HUES64 (cell line): ENCODE results near the gene KAZN.

Source experiments
- H3K27ac ChIP-seq: 2 replicates; pipeline ENCODE4 v1.7.0; 2013; ENCODE audit warnings: low read depth, low read length, inconsistent platforms
- H3K27me3 ChIP-seq: 2 replicates; pipeline ENCODE4 v1.6.1; 2013; ENCODE audit warnings: mild to moderate bottlenecking, low read length; ENCODE audit not compliant: insufficient read depth
- H3K36me3 ChIP-seq: 2 replicates; pipeline ENCODE4 v1.6.1; 2013; ENCODE audit warnings: mild to moderate bottlenecking, low read length; ENCODE audit not compliant: insufficient read depth
- H3K4me1 ChIP-seq: 2 replicates; pipeline ENCODE4 v1.6.1; 2013; ENCODE audit warnings: mild to moderate bottlenecking, low read length, moderate library complexity; ENCODE audit not compliant: insufficient read depth
- H3K4me3 ChIP-seq: 2 replicates; pipeline ENCODE4 v1.5.1; 2013; ENCODE audit warnings: mild to moderate bottlenecking, low read length, moderate library complexity
- H3K9ac ChIP-seq: 2 replicates; pipeline ENCODE4 v1.6.1; 2013; ENCODE audit warnings: mild to moderate bottlenecking, low read depth, low read length
- H3K9me3 ChIP-seq: 2 replicates; pipeline ENCODE4 v1.6.1; 2013; ENCODE audit warnings: low read depth, low read length; ENCODE audit not compliant: insufficient read depth
- WGBS: fragments of 150-250, 120-280 bp; methylation state at CpG from one replicate; pipeline ENCODE4 v1.1.7; 2013; ENCODE audit warnings: missing lambda C conversion rate; 5-methylcytosine and 5-hydroxymethylcytosine counted together

KAZN gene

DNA sequence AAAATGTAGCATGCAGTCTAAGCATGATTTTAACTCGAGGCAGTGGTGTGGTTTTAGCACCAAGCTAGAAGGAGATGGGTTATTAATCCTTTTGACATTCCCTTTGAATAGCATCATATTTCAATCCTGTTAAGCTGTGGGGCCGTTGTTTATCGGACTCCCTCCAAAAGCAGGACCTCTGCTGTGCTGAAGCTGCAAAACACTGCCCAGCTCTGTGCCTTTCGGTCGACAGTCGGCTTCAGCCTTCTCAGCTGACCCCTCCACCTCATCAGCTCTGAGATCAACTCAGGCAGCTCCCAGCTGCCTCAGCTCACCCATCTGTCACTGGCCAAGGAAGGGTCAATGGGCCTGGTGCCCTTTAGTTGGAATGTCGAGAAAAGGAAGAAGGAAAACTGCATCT is 95.5 kb downstream of the KAZN start:
- 93% methylated on average over 7 of the region's 7 CpGs for WGBS
- no peak overlapping the region for H3K4me3 ChIP-seq
- no peaks in the 10 kb centered on the region for H3K36me3 ChIP-seq
- no peak overlapping the region for H3K27ac ChIP-seq
- H3K27me3 ChIP-seq: no peaks in the 10 kb centered on the region
- no peaks in the 10 kb centered on the region for H3K9me3 ChIP-seq
- no peak overlapping the region for H3K9ac ChIP-seq
- peaks cover 3% of the 10 kb centered on the region; the same call in 1 of the 2 replicates for H3K4me1 ChIP-seq

DNA sequence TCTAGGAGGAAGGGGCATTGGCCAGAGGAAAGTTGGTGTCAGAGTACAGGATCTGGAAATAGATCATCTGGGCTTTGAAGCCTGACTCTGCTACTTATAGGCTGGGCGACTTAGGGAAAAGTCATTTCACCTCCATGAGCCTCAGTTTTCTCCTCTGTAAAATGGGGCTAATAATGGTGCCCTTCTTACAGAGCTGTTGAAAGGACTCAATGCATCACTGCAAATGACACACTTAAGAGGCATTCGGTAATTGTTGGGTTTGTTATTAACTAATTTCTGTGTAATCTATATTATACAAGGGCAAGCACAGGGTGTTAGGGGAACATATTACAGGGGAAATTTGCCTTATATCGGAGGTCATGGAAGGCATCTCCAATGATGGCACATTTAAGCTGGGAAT is 96.1 kb downstream of the KAZN start:
- no peak overlapping the region for H3K9ac ChIP-seq
- no peaks in the 10 kb centered on the region for H3K27me3 ChIP-seq
- no peak overlapping the region for H3K4me3 ChIP-seq
- WGBS: 94% methylated on average over 3 of the region's 3 CpGs
- no peaks in the 10 kb centered on the region for H3K36me3 ChIP-seq
- H3K27ac ChIP-seq: no peak overlapping the region
- H3K4me1 ChIP-seq: peaks cover 3% of the 10 kb centered on the region; the same call in 1 of the 2 replicates
- no peaks in the 10 kb centered on the region for H3K9me3 ChIP-seq

GRCh38 chr1:14696761-14697160 is 98.3 kb downstream of the KAZN start:
- 91% methylated on average over 4 of the region's 5 CpGs for WGBS
- no peak overlapping the region for H3K9ac ChIP-seq
- no peaks in the 10 kb centered on the region for H3K27me3 ChIP-seq
- no peaks in the 10 kb centered on the region for H3K9me3 ChIP-seq
- no peaks in the 10 kb centered on the region for H3K36me3 ChIP-seq
- H3K4me3 ChIP-seq: no peak overlapping the region
- no peaks in the 10 kb centered on the region for H3K4me1 ChIP-seq
- no peak overlapping the region for H3K27ac ChIP-seq

DNA sequence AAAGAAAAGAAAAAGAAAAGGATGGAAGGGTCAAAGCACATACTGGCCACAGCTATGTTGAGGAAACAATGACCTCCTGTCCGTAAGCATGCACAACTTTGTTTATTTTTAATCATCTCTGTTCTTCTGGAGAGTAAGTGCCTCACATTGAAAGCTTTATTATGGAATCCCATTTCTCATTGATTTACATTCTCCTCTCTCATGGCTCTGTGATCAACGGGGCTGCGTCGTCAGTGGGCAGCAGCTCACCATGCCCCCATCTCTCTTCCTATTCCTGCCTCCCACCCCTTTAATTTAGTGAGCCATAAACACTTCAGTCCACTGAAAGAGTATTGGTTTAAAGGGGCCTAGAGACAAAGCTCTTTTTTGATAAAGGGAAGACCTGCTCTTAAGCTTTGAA is 98.9 kb downstream of the KAZN start:
- Histone ChIP-seq H3K4me3 (no peak overlapping the region), H3K27me3 (no peaks in the 10 kb centered on the region), H3K9me3 (no peaks in the 10 kb centered on the region), H3K27ac (no peak overlapping the region), H3K9ac (no peak overlapping the region), H3K4me1 (no peaks in the 10 kb centered on the region), H3K36me3 (no peaks in the 10 kb centered on the region)
- 87% methylated on average over 4 of the region's 4 CpGs for WGBS

DNA sequence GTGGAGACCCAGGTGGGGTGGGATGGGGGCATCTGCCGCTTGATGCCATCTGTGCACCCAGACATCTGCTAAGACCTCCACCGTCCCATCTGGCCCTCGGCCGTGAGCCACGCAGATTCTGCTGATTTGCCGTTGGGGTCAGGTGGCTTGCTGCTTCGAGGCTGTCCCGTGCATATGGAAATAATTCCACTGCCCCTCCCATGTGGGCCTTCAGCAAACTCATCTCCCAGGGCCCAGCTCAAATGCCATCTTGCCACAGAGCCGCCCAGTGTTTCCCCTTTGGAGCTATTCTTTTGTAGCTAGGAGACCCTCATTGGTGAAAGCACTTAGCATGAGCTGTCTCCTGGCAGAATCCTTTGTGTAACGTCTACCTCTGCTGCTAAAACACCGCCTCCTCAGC is 99.8 kb downstream of the KAZN start:
- Histone ChIP-seq H3K4me1 (no peaks in the 10 kb centered on the region), H3K4me3 (no peak overlapping the region), H3K36me3 (no peaks in the 10 kb centered on the region), H3K27ac (no peak overlapping the region), H3K27me3 (no peaks in the 10 kb centered on the region), H3K9me3 (no peaks in the 10 kb centered on the region), H3K9ac (no peak overlapping the region)
- 92% methylated on average over 11 of the region's 11 CpGs for WGBS

DNA sequence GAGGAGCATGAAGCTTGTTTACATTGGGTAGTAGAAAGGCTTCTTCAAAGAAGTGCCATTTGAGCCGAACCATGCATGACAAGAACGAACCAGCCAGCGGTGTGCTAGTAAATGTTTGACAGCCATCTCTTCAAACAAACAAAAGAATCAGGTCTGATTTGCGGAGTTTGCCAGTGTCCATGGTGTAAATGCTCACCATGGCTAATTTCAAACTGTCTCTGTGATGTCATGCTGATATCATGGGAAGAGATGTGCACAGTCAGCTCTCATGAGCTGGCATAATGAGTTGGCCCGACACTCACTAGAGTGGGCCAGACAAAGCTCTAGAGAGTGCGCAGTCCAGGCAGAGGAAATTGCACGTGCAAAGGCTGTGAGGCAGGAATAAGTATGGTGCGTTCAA is 101.1 kb downstream of the KAZN start:
- WGBS: 92% methylated on average over 8 of the region's 8 CpGs
- no peak overlapping the region for H3K27ac ChIP-seq
- no peaks in the 10 kb centered on the region for H3K27me3 ChIP-seq
- H3K4me3 ChIP-seq: no peak overlapping the region
- no peaks in the 10 kb centered on the region for H3K36me3 ChIP-seq
- H3K4me1 ChIP-seq: no peaks in the 10 kb centered on the region
- no peak overlapping the region for H3K9ac ChIP-seq
- H3K9me3 ChIP-seq: no peaks in the 10 kb centered on the region

GRCh38 chr1:14704846-14705245 is 106.4 kb downstream of the KAZN start:
- no peaks in the 10 kb centered on the region for H3K27me3 ChIP-seq
- WGBS: 98% methylated on average over 1 of the region's 1 CpG
- H3K27ac ChIP-seq: no peak overlapping the region
- H3K9ac ChIP-seq: no peak overlapping the region
- H3K4me1 ChIP-seq: no peaks in the 10 kb centered on the region
- H3K36me3 ChIP-seq: no peaks in the 10 kb centered on the region
- H3K4me3 ChIP-seq: no peak overlapping the region
- H3K9me3 ChIP-seq: peaks cover 19% of the 10 kb centered on the region

DNA sequence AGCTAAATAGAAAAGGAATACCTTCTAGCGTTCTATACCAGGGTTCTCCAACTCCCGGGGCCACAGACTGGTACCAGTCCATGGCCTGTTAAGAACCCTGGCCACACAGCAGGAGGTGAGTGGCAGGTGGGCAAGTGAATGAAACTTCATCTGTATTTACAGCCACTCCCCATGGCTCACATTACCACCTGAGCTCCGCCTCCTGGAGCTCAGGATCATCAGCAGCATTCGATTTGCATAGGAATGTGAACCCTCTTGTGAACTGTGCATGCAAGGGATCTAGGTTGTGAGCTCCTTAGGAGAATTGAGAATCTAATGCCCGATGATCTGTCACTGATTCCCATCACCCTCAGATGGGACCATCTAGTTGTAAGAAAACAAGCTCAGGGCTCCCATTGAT is 107.3 kb downstream of the KAZN start:
- H3K9me3 ChIP-seq: peaks cover 19% of the 10 kb centered on the region
- 98% methylated on average over 5 of the region's 5 CpGs for WGBS

DNA sequence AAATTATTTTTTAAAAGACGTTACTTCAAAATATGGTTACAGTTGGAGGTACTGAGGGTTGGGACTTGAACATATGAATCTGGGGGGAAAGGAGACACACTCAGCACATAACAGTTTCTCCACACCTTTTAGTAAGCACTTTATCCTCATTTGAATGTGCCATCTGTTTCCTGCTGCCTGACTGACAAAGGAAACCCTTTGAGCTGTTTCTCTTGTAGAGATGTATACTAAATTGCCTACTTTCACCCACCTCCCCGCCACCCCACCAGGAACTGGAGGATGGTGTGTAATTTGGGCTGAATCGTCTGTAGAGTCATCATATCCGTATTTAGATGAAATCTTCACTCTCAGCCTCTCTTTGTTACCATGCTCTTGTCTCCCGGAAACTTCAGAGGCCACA is 108.1 kb downstream of the KAZN start:
- Histone ChIP-seq H3K9ac (no peak overlapping the region), H3K36me3 (no peaks in the 10 kb centered on the region), H3K4me3 (no peak overlapping the region), H3K27me3 (no peaks in the 10 kb centered on the region), H3K27ac (no peak overlapping the region), H3K4me1 (no peaks in the 10 kb centered on the region), H3K9me3 (peaks cover 19% of the 10 kb centered on the region)
- 76% methylated on average over 3 of the region's 5 CpGs for WGBS

More for the DNA sequence above, 107.3 kb downstream of the KAZN start:
- no peaks in the 10 kb centered on the region for H3K27me3 ChIP-seq
- H3K36me3 ChIP-seq: no peaks in the 10 kb centered on the region
- H3K27ac ChIP-seq: no peak overlapping the region
- no peak overlapping the region for H3K4me3 ChIP-seq
- no peaks in the 10 kb centered on the region for H3K4me1 ChIP-seq
- H3K9ac ChIP-seq: no peak overlapping the region

- Histone ChIP-seq H3K9ac (no peak overlapping the region), H3K27me3 (no peaks in the 10 kb centered on the region), H3K9me3 (peaks cover 19% of the 10 kb centered on the region), H3K36me3 (no peaks in the 10 kb centered on the region), H3K27ac (no peak overlapping the region), H3K4me1 (no peaks in the 10 kb centered on the region), H3K4me3 (no peak overlapping the region)
- 95% methylated on average over 16 of the region's 16 CpGs for WGBS
Measured at GRCh38 chr1:14707531-14708445, 109.3 kb downstream of the KAZN start.

- peaks cover 14% of the 10 kb centered on the region for H3K9me3 ChIP-seq
- H3K9ac ChIP-seq: no peak overlapping the region
- H3K27me3 ChIP-seq: no peaks in the 10 kb centered on the region
- H3K4me1 ChIP-seq: no peaks in the 10 kb centered on the region
- 95% methylated on average over 6 of the region's 6 CpGs for WGBS
- no peaks in the 10 kb centered on the region for H3K36me3 ChIP-seq
- no peak overlapping the region for H3K4me3 ChIP-seq
- H3K27ac ChIP-seq: no peak overlapping the region
Measured at GRCh38 chr1:14710331-14710730, 111.8 kb downstream of the KAZN start.
